B cell (primary cell): ENCODE results near the gene TRAP1. TPM values are rescaled to one million over a fixed set of nuclear protein-coding genes. Genes with fewer than 3 reads are reported as not detected.

ENCODE experiments used
- ATAC-seq: fragments of 200-7000 bp; cut with Tn5 transposase; one replicate; pipeline ENCODE4 v1.10.0; 2021; ENCODE audit warnings: low read depth, mild to moderate bottlenecking, moderate number of reproducible peaks, moderate library complexity
- CTCF ChIA-PET: fragments of 350-600 bp; sonication (Branson Sonifier 250); formaldehyde crosslinking; loops from one replicate; lab custom pipeline; 2021; ENCODE audit warnings: antibody characterized with exemption, inconsistent platforms; lab: Charles Lee
- POLR2A ChIA-PET: fragments of 350-600 bp; sonication (Branson Sonifier 250); formaldehyde crosslinking; loops from one replicate; lab custom pipeline; 2021; ENCODE audit warnings: antibody characterized with exemption; lab: Charles Lee
- DNase-seq: peaks from one replicate; pipeline ENCODE4 v3.0.0; 2013
- H2AFZ ChIP-seq: 2 replicates; pipeline ENCODE4 v1.6.1; 2012; ENCODE audit warnings: mild to moderate bottlenecking, low read depth, low read length; ENCODE audit not compliant: insufficient read depth, poor library complexity, severe bottlenecking
- H3K27ac ChIP-seq, 2 donors: 1 replicate in 1 of 2; 2 replicates in 1 of 2; pipeline ENCODE4 v1.5.1; 2012 to 2013; ENCODE audit warnings: low read length in 2 of 2, mild to moderate bottlenecking in 2 of 2, moderate library complexity in 1 of 2
- H3K27me3 ChIP-seq, 4 experiments: fragments of 200-600 bp in 1 of 4; sonication (generic) in 1 of 4; replicated peaks in 1 of 4; 1 replicate in 2 of 4; 2 replicates in 2 of 4; pipeline versions ENCODE4 v1.6.1 to v1.7.0; 2013 to 2016; ENCODE audit warnings: low read length in 3 of 4, mild to moderate bottlenecking in 2 of 4, mixed read lengths in 1 of 4, moderate library complexity in 1 of 4; ENCODE audit not compliant: insufficient read depth in 4 of 4, control insufficient read depth in 3 of 4; ENCODE audit errors: control extremely low read depth in 1 of 4
- H3K36me3 ChIP-seq, 2 experiments: replicated peaks in 1 of 2; 1 replicate in 1 of 2; 2 replicates in 1 of 2; pipeline versions ENCODE4 v1.6.1 to v1.7.1; 2013; ENCODE audit warnings: low read length in 1 of 2; ENCODE audit not compliant: insufficient read depth in 2 of 2, control insufficient read depth in 1 of 2; ENCODE audit errors: control extremely low read depth in 1 of 2, extremely low read depth in 1 of 2
- H3K4me1 ChIP-seq, 2 donors: fragments of 200-600 bp in 1 of 2; sonication (generic) in 1 of 2; 1 replicate in 1 of 2; 2 replicates in 1 of 2; pipeline versions ENCODE4 v1.5.1 to v1.6.1; 2013 to 2017; ENCODE audit warnings: low read length in 2 of 2; ENCODE audit not compliant: control insufficient read depth in 2 of 2, insufficient read depth in 2 of 2
- H3K4me2 ChIP-seq: replicated peaks from 2 replicates; pipeline ENCODE3; 2012; ENCODE audit warnings: mild to moderate bottlenecking, low read depth, low read length; ENCODE audit not compliant: poor library complexity, severe bottlenecking
- H3K4me3 ChIP-seq, 5 experiments: fragments of 200-600 bp in 1 of 5; sonication (generic) in 1 of 5; 1 replicate in 3 of 5; 2 replicates in 2 of 5; pipeline versions ENCODE4 v1.5.1 to v1.7.0; 2011 to 2016; ENCODE audit warnings: low read length in 4 of 5, mild to moderate bottlenecking in 4 of 5, low read depth in 2 of 5, control low read depth in 1 of 5, moderate library complexity in 1 of 5; ENCODE audit not compliant: insufficient read depth in 1 of 5; ENCODE audit errors: control extremely low read depth in 1 of 5, extremely low read depth in 1 of 5
- H3K79me2 ChIP-seq: fragments of 200-600 bp; sonication (generic); one replicate; pipeline ENCODE4 v1.6.0; 2016; ENCODE audit warnings: low read length; ENCODE audit not compliant: control insufficient read depth, insufficient read depth
- H3K9ac ChIP-seq: fragments of 200-600 bp; sonication (generic); 2 replicates; pipeline ENCODE4 v1.6.1; 2017; ENCODE audit warnings: mild to moderate bottlenecking, low read length, moderate library complexity
- H3K9me3 ChIP-seq, 3 donors: one replicate each; pipeline versions ENCODE4 v1.6.1 to v1.7.1; 2013; ENCODE audit warnings: low read length in 2 of 3; ENCODE audit not compliant: control insufficient read depth in 2 of 3, insufficient read depth in 1 of 3; ENCODE audit errors: control extremely low read depth in 1 of 3
- H4K20me1 ChIP-seq: 2 replicates; pipeline ENCODE4 v1.6.0; 2012; ENCODE audit warnings: mild to moderate bottlenecking, low read length; ENCODE audit not compliant: insufficient read depth, control insufficient read depth, poor library complexity, severe bottlenecking
- H3K27ac Mint-ChIP-seq: one replicate; pipeline ENCODE4 v1.8.0; 2021; ENCODE audit warnings: mixed read lengths
- H3K27me3 Mint-ChIP-seq: one replicate; pipeline ENCODE4 v1.8.0; 2021; ENCODE audit warnings: mixed read lengths
- H3K4me1 Mint-ChIP-seq: one replicate; pipeline ENCODE4 v1.8.0; 2021; ENCODE audit warnings: mixed read lengths
- H3K4me3 Mint-ChIP-seq: one replicate; pipeline ENCODE4 v1.8.0; 2021; ENCODE audit warnings: mixed read lengths
- H3K9me3 Mint-ChIP-seq: one replicate; pipeline ENCODE4 v1.8.0; 2022; ENCODE audit warnings: mixed read lengths; ENCODE audit not compliant: insufficient read depth
- EZH2 ChIP-seq: IDR thresholded peaks from 2 replicates; pipeline ENCODE4 v1.6.1; 2012; ENCODE audit warnings: borderline replicate concordance, low read depth, mild to moderate bottlenecking, moderate library complexity, low read length; ENCODE audit not compliant: insufficient read depth, poor library complexity, severe bottlenecking
- WGBS: methylation state at CpG from one replicate; pipeline ENCODE4 v1.1.5; 2013; ENCODE audit warnings: missing lambda C conversion rate; ENCODE audit not compliant: insufficient coverage; 5-methylcytosine and 5-hydroxymethylcytosine counted together
- intact Hi-C: fragments of 100-400 bp; cut with micrococcal nuclease; formaldehyde crosslinking; loops from one replicate; pipeline ENCODE4 v1.10.0; 2022
- polyA plus RNA-seq: library from polyadenylated mRNA; depleted of rRNA; stranded (reverse); fragments of >200 nt; gene quantifications from 2 replicates; pipeline ENCODE4 v1.2.3, GENCODE V29; 2012
- total RNA-seq, 2 donors: library from RNA; stranded (reverse); fragments of 120-200 nt in 1 of 2; gene quantifications; 1 replicate in 1 of 2; 2 replicates in 1 of 2; pipeline versions ENCODE4 v1.2.3 to v1.2.4, GENCODE V29; 2013 to 2022
- TF ChIP-seq, protein P1 (sequence below): fragments of 200-600 bp; IDR thresholded peaks from one replicate; pipeline ENCODE4 v1.8.0; 2022; ENCODE audit warnings: antibody characterized with exemption, mild to moderate bottlenecking

Gene TRAP1
- total and polyA plus RNA-seq, 2 donors (not counting 1 experiment from before 2014, with no cell fraction given) = 51.1 to 88.4 TPM

DNA sequence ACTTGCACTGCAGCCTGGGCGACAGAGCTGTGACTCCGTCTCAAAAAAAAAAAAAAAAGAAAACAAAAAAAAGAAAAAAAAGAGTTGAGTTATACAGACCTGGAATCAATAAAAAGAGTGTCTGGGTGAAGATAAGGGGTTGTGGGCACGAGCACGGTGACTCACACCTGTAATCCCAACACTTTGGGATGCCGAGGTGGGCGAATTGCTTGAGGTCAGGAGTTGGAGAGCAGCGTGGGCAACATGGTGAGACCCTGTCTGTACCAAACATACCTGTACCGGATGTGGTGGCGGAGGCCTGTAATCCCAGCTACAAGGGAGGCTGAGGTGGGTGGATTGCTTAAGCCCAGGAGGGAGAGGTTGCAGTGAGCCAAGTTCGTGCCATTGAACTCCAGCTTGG, 1.3 kb upstream of the TRAP1 start:
- H3K27me3 Mint-ChIP-seq = no peaks in the 10 kb centered on the region
- 100% methylated on average over 4 of the region's 10 CpGs for WGBS
- no peak overlapping the region for H3K4me3 ChIP-seq
- DNase-seq (no peak), ATAC-seq (no peak)
- H3K27ac Mint-ChIP-seq = peak overlapping the region; percentile 68
- H3K27ac ChIP-seq = no peak overlapping the region
- H3K4me2 ChIP-seq = no peak overlapping the region
- intact Hi-C loops = loop anchor here (5.0 kb wide), 2 partner anchors 699 to 899 kb away; partner anchors contain the start of gene CORO7
- peaks cover 13% of the 10 kb centered on the region for H3K4me1 Mint-ChIP-seq
- H4K20me1 ChIP-seq = no peaks in the 10 kb centered on the region
- no peaks in the 10 kb centered on the region for H3K9me3 ChIP-seq
- H3K4me1 ChIP-seq = peaks cover 11 to 14% of the 10 kb centered on the region in 2 donors
- no peaks in the 10 kb centered on the region for H3K9me3 Mint-ChIP-seq
- H2AFZ ChIP-seq = no peak overlapping the region
- H3K79me2 ChIP-seq = peaks cover 36% of the 10 kb centered on the region
- H3K4me3 Mint-ChIP-seq = peak overlapping the region; percentile 76
- ChIA-PET POLR2A (interaction anchor here (0.7 kb wide), 1 partner anchor 96 kb away, joined by 6 read pairs; no protein-coding TSS in a partner anchor), CTCF (no interaction called here)
- no peaks in the 10 kb centered on the region for H3K27me3 ChIP-seq
- TF ChIP-seq EZH2 = no peak
- TF ChIP-seq, protein P1, sequence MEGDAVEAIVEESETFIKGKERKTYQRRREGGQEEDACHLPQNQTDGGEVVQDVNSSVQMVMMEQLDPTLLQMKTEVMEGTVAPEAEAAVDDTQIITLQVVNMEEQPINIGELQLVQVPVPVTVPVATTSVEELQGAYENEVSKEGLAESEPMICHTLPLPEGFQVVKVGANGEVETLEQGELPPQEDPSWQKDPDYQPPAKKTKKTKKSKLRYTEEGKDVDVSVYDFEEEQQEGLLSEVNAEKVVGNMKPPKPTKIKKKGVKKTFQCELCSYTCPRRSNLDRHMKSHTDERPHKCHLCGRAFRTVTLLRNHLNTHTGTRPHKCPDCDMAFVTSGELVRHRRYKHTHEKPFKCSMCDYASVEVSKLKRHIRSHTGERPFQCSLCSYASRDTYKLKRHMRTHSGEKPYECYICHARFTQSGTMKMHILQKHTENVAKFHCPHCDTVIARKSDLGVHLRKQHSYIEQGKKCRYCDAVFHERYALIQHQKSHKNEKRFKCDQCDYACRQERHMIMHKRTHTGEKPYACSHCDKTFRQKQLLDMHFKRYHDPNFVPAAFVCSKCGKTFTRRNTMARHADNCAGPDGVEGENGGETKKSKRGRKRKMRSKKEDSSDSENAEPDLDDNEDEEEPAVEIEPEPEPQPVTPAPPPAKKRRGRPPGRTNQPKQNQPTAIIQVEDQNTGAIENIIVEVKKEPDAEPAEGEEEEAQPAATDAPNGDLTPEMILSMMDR = no peak
- H3K36me3 ChIP-seq = no peaks in the 10 kb centered on the region
- no peak overlapping the region for H3K9ac ChIP-seq

DNA sequence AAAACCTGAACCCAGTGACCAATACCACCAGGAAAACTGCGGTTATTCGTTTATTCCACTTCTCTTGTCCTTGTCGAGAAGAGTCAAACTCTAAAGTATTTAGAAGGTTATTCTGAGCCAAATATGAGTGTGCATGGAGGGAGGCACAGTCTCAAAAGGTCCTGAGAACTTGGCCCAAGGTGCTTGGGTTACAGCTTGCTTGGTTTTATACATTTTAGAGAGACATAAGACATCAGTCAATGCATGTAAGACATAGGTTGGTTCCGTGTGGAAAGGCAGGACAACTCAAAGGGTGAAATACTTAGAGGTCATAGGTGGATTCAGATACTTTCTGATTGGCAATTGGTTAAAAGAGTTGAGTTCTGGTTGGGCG, 681 bp upstream of the TRAP1 start:
- peak overlapping the region; percentile 92 for H2AFZ ChIP-seq
- CTCF ChIA-PET = interaction anchor here (0.5 to 1.6 kb wide), 2 partner anchors 26 to 508 kb away, joined by 4 to 5 read pairs; no protein-coding TSS in a partner anchor
- peak overlapping the region; percentile 98 for H3K4me2 ChIP-seq
- peak overlapping the region; percentile 69 to 91 for H3K27ac ChIP-seq
- H3K36me3 ChIP-seq = no peaks in the 10 kb centered on the region
- no peaks in the 10 kb centered on the region for H3K9me3 ChIP-seq
- ATAC-seq = no peak
- H4K20me1 ChIP-seq = peaks cover 3% of the 10 kb centered on the region
- WGBS = 50% methylated on average over 3 of the region's 5 CpGs
- H3K9ac ChIP-seq = peak overlapping the region; percentile 94
- intact Hi-C loops = loop anchor here (5.0 kb wide), 2 partner anchors 699 to 899 kb away; partner anchors contain the start of gene CORO7
- no peaks in the 10 kb centered on the region for H3K27me3 ChIP-seq
- H3K4me1 ChIP-seq = peaks cover 11 to 14% of the 10 kb centered on the region in 2 donors
- Mint-ChIP-seq H3K4me3 (peak overlapping the region; percentile 91), H3K27ac (peak overlapping the region; percentile 82), H3K4me1 (peaks cover 14% of the 10 kb centered on the region), H3K27me3 (no peaks in the 10 kb centered on the region), H3K9me3 (no peaks in the 10 kb centered on the region)
- H3K79me2 ChIP-seq = peaks cover 42% of the 10 kb centered on the region
- peak overlapping the region; percentile 58 to 98 (median 79) for H3K4me3 ChIP-seq
- TF ChIP-seq EZH2 = no peak
- TF ChIP-seq, protein P1 = no peak
- no peak for DNase-seq
- POLR2A ChIA-PET = interaction anchor here (0.7 kb wide), 1 partner anchor 95 kb away, joined by 6 read pairs; no protein-coding TSS in a partner anchor
